ENCODE results near the gene SETD6. TPM values are rescaled to one million over a fixed set of nuclear protein-coding genes. Genes with fewer than 3 reads are reported as not detected.

Gene SETD6
- total and polyA plus RNA-seq, 9 of the 15 experiments (the other 6 are each of a cell fraction or from before 2014, with no cell fraction given) = 9.2 to 40.9 (median 19.8) TPM

GRCh38 chr16:58488531-58488930, 26.8 kb upstream of the SETD6 start (continued):
- no peak for TF ChIP-seq FOXP4 (CRISPR knock-in tag; IDR thresholded peaks at IDR 0.05; ENCODE audit: borderline replicate concordance)
- 0 out of 2 replicates have a peak, but pooled peaks have one; percentile 60 for TF ChIP-seq SMAD4 (CRISPR knock-in tag; conservative IDR thresholded peaks at IDR 0.05)
- no peak for TF ChIP-seq PRDM10 (IDR thresholded peaks at IDR 0.05; ENCODE audit: partially characterized antibody)
- no peak for TF ChIP-seq HEY1 (CRISPR knock-in tag; IDR thresholded peaks at IDR 0.05; ENCODE audit: borderline replicate concordance)
- no peak for TF ChIP-seq U2AF1 (optimal IDR thresholded peaks at IDR 0.05; ENCODE audit: low read depth, low read length)
- no peak for TF ChIP-seq HNRNPK (IDR thresholded peaks at IDR 0.05; ENCODE audit: low read depth, low read length, poor library complexity, severe bottlenecking)
- TF ChIP-seq ZNF354B (CRISPR knock-in tag; IDR thresholded peaks at IDR 0.05) = no peak
- TF ChIP-seq SRSF7 (optimal IDR thresholded peaks at IDR 0.05; ENCODE audit: low read depth, low read length) = no peak
- no peak for TF ChIP-seq KHSRP (IDR thresholded peaks at IDR 0.05)
- TF ChIP-seq POLR2AphosphoS5 (IDR thresholded peaks at IDR 0.05; ENCODE audit: control insufficient read depth, insufficient read depth, low read depth, low read length) = no peak
- TF ChIP-seq CBFA2T2 (conservative IDR thresholded peaks at IDR 0.05) = peak; percentile 65
- TF ChIP-seq HSF4 (CRISPR knock-in tag; IDR thresholded peaks at IDR 0.05; ENCODE audit: borderline replicate concordance) = no peak
- TF ChIP-seq XRCC3 (IDR thresholded peaks at IDR 0.05) = no peak
- TF ChIP-seq POLR2G (IDR thresholded peaks at IDR 0.05; ENCODE audit: low read depth, low read length) = no peak
- no peak for TF ChIP-seq PURB (CRISPR knock-in tag; IDR thresholded peaks at IDR 0.05; ENCODE audit: low read depth)
- no peak for TF ChIP-seq STAT5A (IDR thresholded peaks at IDR 0.05; ENCODE audit: borderline replicate concordance, low read length)
- no peak for TF ChIP-seq JUND (IDR thresholded peaks at IDR 0.05; ENCODE audit: borderline replicate concordance, low read depth, low read length)
- no peak; the same call in 2 of the 3 replicates for TF ChIP-seq JUND (tag; IDR thresholded peaks at IDR 0.05; ENCODE audit: borderline replicate concordance, low read depth, low read length)
- no peak for TF ChIP-seq ZBTB43 (CRISPR knock-in tag; IDR thresholded peaks at IDR 0.05)
- TF ChIP-seq EP300 (IDR thresholded peaks at IDR 0.05; ENCODE audit: low read length) = peak; percentile 50
- no peak for TF ChIP-seq ZNF764 (CRISPR knock-in tag; IDR thresholded peaks at IDR 0.05; ENCODE audit: low read depth)
- 0 out of 4 replicates have a peak, but pooled peaks of 1 of the 2 experiments have one; percentile 29 for TF ChIP-seq TBL1XR1 (IDR thresholded peaks at IDR 0.05; ENCODE audit: low read length in 2 of 2)
- TF ChIP-seq ZNF785 (CRISPR knock-in tag; IDR thresholded peaks at IDR 0.05) = no peak
- no peak for TF ChIP-seq DPF2 (IDR thresholded peaks at IDR 0.05)
